Left lobe of liver (tissue), 2 donors: Measurements from ENCODE around the gene DEK. TPM values are rescaled to one million over a fixed set of nuclear protein-coding genes. Genes with fewer than 3 reads are reported as not detected.
"Not testable (repeated sequence)": the region's sequence is repeated elsewhere in the genome, so short reads cannot be mapped to it uniquely, and the experiment has no call there.

Source experiments
- ATAC-seq: fragments of 200-7000 bp; cut with Tn5 transposase; one replicate; pipeline ENCODE4 v1.9.1; 2020; ENCODE audit warnings: mild to moderate bottlenecking, moderate library complexity
- DNase-seq: peaks from one replicate; pipeline ENCODE4 v3.0.0-alpha.2; 2020; ENCODE audit warnings: low spot score
- total RNA-seq: library from RNA; stranded (reverse); gene quantifications from one replicate; pipeline ENCODE4 v1.2.1, GENCODE V29; 2021
- donor health status: DM: no; HTN: no; CAD: no; lungs with moderate emphysema.
- donor health status: DM: no; HTN: yes; CAD: no.

Gene DEK
- total RNA-seq, 1 donor from 2014 or later, result 16.9 TPM

GRCh38 chr6:18241208-18242038 is 22.9 kb downstream of the DEK start:
- ATAC-seq, result no peak
- DNase-seq, result no peak

- DNase-seq, result no peak
- ATAC-seq, result no peak
These were observed 24.1 kb downstream of the DEK start for GRCh38 chr6:18240230-18240629.

- ATAC-seq (no peak), DNase-seq (no peak)
These were observed 27.2 kb downstream of the DEK start for GRCh38 chr6:18237167-18237566.

- no peak for DNase-seq
- no peak for ATAC-seq
These were observed 28.8 kb downstream of the DEK start for GRCh38 chr6:18235524-18235923.

GRCh38 chr6:18234564-18234963 is 29.8 kb downstream of the DEK start:
- DNase-seq (no peak), ATAC-seq (no peak)

GRCh38 chr6:18233770-18234169 is 30.6 kb downstream of the DEK start:
- DNase-seq, ATAC-seq: not testable (repeated sequence)

GRCh38 chr6:18231856-18232255 is 32.5 kb downstream of the DEK start:
- ATAC-seq, DNase-seq: not testable (repeated sequence)

GRCh38 chr6:18228590-18228989 is 35.7 kb downstream of the DEK start:
- not testable (repeated sequence) for ATAC-seq, DNase-seq

- ATAC-seq, DNase-seq: not testable (repeated sequence)
These were observed 37.2 kb downstream of the DEK start for GRCh38 chr6:18227166-18227565.

- not testable (repeated sequence) for DNase-seq, ATAC-seq
These were observed 37.8 kb downstream of the DEK start for GRCh38 chr6:18226451-18227105.

GRCh38 chr6:18221288-18221615 is 43.1 kb downstream of the DEK start:
- DNase-seq, result no peak
- ATAC-seq, result no peak

GRCh38 chr6:18219591-18219990 is 44.7 kb downstream of the DEK start:
- ATAC-seq (no peak), DNase-seq (no peak)

- no peak for DNase-seq
- ATAC-seq, result no peak
These were observed 46.1 kb downstream of the DEK start for GRCh38 chr6:18218233-18218632.

- DNase-seq, result no peak
- ATAC-seq, result no peak
These were observed 47.9 kb downstream of the DEK start for GRCh38 chr6:18216411-18216810.

- ATAC-seq (no peak), DNase-seq (no peak)
These were observed 48.9 kb downstream of the DEK start for GRCh38 chr6:18215436-18215835.

GRCh38 chr6:18214003-18214402 is 50.3 kb downstream of the DEK start:
- no peak for DNase-seq
- no peak for ATAC-seq

- no peak for DNase-seq
- ATAC-seq, result no peak
These were observed 50.9 kb downstream of the DEK start for GRCh38 chr6:18213439-18213838.

- ATAC-seq (no peak), DNase-seq (no peak)
These were observed 52.1 kb downstream of the DEK start for GRCh38 chr6:18212231-18212630.

- no peak for ATAC-seq
These were observed 53.0 kb downstream of the DEK start for GRCh38 chr6:18211338-18211737.

GRCh38 chr6:18210707-18211106 is 53.6 kb downstream of the DEK start:
- no peak for DNase-seq
- ATAC-seq, result no peak

More at GRCh38 chr6:18211338-18211737, 53.0 kb downstream of the DEK start:
- no peak for DNase-seq

GRCh38 chr6:18209539-18210197 is 54.7 kb downstream of the DEK start:
- DNase-seq (peak; percentile 70), ATAC-seq (peak; percentile 92)

- not testable (repeated sequence) for DNase-seq, ATAC-seq
These were observed 55.6 kb downstream of the DEK start for GRCh38 chr6:18208778-18209177.
